GM18508 (cell line): ENCODE data around the gene NT5DC4.

Experiments
- ATAC-seq: cut with Tn5 transposase; IDR thresholded peaks from one replicate; pipeline ENCODE4 v1.9.1; 2021; ENCODE audit warnings: moderate number of reproducible peaks; ENCODE audit not compliant: insufficient read depth, unreplicated experiment

Gene NT5DC4

DNA sequence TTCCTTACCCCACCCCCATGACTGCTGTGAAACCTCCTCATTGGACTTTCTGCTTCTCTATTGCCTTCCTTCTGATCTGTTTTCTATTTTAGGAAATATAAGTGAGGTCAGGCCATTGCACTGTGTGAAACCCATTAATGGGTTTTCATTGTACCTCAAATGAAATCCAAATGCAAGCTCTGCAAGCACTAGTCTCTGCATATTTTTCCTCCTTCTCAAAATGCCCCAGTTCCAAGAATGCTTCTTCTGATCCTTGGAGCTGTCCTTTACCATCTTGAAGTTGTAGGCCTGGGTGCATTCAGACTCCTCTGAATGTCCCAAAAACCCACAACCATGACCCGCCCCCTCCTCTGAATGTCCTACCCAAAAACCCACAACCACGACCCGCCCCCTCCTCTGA, 55.3 kb downstream of the NT5DC4 start:
- ATAC-seq, result no peak

DNA sequence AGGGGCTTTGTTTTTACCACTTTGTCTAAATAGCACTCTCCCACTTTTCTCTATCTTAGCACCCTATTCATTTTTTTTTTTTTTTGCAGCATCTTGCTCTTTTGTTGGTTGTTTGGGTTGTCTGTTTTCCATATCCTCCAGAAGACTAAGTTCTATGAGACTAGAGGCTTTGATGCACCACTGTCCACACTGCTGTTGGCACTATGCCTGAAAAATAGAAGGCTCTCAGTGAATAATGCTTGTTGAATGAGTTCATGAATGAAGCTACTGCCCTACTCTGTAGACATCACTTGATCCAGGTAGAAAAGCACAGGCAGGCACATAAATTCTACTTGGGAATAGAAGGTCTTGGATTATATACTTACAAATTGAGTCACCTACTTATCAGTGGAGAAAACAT, 56.2 kb downstream of the NT5DC4 start:
- ATAC-seq, result no peak

DNA sequence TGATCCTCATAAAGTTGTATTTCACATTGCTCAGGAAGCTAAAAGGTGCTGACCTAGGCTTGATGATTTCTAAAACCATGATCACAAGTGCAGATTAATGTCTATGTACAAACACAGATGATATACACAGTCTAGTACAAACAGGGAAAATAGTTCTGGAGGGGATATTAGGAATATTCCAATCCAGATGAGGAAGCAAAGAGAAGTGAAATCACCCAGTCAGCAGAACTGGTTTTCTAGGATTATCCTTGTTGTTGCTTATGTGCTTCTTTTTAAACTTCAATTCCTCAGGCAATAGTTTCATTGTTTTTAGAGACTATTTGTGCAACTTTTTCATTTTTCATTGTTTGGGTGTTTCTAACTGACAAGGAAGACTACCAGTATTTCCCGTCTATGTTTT, 58.8 kb downstream of the NT5DC4 start:
- no peak for ATAC-seq

DNA sequence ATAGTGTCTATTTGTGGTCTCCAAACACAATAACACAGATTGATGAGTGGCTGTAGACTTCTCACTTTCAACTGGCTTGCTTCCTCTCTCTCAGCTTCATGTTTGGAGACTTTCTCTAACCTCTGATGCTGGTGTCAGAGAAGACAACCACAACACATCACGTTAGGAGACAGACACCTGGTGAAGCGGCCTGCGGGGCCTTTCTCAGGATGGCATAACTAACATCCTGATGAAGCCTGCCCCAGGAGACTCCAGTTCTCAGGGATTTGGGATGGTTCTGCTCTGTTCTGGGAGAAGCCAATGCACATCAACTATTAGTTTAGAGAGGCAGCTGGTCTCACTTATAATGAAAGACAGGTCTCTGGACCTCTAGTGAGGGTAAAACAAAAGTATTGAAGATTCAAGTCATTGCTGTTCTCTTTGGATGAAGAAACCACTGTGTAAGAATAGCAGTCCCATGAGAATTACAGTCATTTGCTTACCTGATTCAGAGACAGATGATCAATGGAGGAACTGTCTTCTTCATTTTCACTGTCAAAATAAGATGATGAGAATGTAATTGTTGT, 61.5 kb downstream of the NT5DC4 start:
- peak; percentile 77 for ATAC-seq

DNA sequence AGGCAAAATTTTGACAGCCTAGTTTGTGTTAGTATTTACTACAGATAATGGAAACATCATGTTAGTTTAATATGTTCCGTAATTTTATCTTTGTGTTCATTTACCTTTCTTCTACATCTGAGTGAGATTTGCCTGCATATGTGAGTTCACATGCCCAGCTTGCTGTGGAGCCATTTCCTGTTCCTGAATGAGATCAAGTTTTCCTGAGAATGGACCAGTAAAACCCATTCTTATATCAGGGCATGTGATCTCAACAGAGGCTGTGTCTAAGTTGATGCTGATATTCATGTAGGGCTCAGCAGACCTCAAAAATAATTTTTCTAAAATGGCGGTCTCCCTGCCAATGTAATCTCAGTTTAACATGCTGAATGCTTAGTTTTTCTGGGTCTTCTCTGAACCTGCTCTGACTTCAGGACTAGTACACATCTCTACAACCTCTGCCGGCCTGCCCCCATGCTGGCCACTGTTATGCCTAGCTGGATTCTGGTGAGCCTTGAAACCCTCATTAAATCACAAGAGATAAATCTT, 62.4 kb downstream of the NT5DC4 start:
- no peak for ATAC-seq

DNA sequence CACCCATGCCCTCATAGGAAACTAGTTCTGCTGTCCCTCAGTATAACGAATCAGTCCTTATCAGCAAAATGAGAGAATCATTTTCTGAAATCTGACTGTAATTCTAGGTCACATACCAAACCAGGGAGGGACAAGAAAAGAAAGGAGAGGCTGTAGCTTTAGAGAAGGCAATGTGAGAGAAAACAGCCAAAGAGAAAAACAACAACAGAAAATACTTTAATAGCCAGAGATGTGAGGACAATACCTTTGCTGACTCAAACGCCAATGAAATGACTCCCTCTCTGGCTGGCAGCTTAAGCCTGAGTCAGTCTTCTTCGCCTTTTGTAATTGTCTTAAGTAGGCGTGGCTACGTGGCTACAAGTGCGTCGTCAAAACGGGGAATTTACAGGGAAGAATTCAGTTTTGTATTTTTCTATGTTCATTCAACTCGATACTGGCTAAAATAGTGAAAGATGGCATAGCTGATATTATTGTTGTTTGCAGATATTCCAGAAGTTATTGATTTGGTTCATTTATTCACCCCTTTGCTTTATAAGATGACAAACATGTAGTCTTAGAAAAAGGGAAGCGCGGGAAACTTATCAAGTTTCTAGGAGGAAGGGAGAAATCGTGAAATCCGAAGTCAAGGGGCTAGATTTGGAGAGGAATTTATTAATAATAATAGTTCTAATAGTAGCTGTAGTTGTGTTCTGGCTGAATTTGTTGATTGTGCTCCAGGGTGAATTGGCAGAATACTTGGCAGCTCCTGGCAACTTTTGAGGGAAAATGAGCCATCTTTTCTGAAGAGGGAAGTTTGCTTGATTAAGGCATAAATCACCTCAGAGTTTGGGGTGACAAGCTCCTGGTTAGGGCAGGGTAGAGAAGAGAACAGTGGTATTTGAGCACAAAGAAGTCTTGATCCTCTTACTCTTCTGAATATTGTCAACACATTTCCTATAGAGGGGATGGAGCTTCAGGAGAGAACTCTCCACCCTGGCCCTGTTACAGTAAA, 63.7 kb downstream of the NT5DC4 start, which contains the start of gene IL1A:
TSS of gene IL1A (minus strand) at position 295 of the 991 bp plus-strand sequence. CDS start 723 bp downstream, outside the sequence.
- ATAC-seq, result no peak

DNA sequence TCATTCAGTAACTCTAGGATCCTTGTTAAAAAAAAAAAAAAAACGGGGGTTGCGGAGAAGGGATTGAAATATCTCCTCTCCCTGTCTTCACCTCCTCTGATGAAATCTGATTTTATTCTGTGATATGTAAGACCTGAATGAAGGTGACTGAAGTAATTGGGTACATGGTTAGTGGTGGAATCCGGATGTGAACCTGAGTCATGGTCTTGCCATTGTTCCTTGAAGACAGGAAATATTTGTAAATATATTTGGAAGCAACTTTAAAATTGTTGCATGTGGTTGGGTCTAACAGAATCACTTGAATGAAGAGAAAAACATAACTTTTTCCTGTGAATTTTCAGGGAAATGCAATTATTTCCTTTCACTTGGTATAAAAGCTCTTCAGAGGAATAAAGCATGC, 66.5 kb downstream of the NT5DC4 start:
- no peak for ATAC-seq

DNA sequence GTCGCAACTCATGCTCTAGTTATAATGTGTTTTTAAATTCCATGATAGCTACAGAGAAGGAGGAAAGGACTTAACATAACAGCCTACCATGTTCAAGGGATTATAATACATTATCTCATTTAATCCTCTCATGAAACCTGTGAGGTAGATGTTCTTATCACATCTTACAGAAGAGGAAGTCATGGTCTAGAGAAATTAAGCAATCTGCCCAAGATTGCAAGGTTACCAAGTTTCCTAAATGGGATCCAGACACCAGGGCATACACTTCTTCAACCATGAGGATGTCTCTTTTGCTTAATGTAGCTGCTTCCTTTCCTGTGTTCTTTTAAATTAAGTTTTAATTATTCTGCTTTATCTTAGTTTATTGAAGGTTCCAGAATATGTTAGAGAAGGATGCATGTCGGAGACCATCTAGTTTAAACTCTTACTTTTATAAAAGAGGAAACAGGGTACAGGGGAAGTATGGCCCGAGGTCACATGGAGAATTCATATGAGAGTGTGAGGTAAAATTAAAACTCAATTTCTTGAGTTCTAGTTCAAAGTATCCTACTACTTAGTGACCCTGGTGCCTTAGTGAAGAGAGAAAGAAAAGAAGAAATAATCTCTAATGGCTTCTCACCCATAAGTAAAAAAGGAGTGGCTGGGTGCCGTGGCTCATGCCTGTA, 67.0 kb downstream of the NT5DC4 start:
- ATAC-seq, result no peak

DNA sequence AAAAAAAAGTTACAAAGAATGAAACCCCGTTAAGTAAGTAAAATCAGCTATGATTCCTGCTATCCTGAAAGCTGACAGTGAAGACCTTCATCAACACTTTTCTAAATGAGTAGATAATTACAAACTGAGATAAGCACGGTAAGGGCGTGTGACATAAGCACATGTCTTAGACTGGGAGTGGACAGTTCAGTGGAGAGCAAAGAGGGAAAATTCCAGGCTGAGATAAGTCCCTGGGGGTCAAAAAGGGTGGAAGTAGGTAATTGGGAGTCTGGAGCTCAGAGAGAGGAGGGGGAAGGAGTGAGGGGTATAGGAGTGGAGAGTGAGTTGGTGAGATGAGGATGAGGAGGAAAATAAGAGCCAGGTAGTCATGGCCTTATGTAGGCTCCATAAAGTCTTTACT, 67.8 kb downstream of the NT5DC4 start:
- ATAC-seq, result no peak
